Upper lobe of left lung (tissue), 4 donors: ENCODE data around the gene IL1RAPL1.

Source experiments
- EP300 ChIP-seq, 4 donors: sonication (generic); formaldehyde crosslinking; IDR thresholded peaks; one replicate each; pipeline ENCODE4 v1.5.1; 2017; ENCODE audit warnings: antibody characterized with exemption in 4 of 4, control low read depth in 2 of 4
- TF ChIP-seq, protein P1 (sequence below), 6 experiments: fragments of 450-650 bp in 4 of 6; fragments of 200-600 bp in 2 of 6; sonication (generic) in 2 of 6; IDR thresholded peaks; one replicate each; pipeline ENCODE4 v1.5.1; 2016 to 2019; ENCODE audit warnings: antibody characterized with exemption in 6 of 6

DNA sequence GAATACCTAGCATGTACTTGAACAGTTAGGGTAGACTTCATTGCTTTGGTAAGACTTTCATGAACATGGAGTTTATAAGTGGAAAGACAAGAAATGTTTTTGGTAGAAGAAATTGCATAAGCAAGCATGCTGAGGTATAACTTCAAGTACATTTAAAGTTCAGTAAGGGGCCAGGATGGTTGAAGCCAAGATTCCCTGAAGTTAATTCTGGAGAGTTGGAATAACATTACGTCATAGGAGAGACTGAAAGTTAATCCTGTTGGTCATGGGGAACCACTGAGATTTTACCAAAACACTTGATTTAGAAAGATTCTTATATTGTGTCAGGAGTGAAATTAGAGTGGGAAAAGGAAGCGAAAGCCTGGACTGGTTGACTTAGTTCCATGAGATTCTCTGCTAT lies 860.6 kb downstream of the IL1RAPL1 start:
- TF ChIP-seq, protein P1, sequence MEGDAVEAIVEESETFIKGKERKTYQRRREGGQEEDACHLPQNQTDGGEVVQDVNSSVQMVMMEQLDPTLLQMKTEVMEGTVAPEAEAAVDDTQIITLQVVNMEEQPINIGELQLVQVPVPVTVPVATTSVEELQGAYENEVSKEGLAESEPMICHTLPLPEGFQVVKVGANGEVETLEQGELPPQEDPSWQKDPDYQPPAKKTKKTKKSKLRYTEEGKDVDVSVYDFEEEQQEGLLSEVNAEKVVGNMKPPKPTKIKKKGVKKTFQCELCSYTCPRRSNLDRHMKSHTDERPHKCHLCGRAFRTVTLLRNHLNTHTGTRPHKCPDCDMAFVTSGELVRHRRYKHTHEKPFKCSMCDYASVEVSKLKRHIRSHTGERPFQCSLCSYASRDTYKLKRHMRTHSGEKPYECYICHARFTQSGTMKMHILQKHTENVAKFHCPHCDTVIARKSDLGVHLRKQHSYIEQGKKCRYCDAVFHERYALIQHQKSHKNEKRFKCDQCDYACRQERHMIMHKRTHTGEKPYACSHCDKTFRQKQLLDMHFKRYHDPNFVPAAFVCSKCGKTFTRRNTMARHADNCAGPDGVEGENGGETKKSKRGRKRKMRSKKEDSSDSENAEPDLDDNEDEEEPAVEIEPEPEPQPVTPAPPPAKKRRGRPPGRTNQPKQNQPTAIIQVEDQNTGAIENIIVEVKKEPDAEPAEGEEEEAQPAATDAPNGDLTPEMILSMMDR (IDR thresholded peaks at IDR 0.05), result no peak
- no peak for TF ChIP-seq EP300 (IDR thresholded peaks at IDR 0.05)
